ENCODE data around the gene ADGRB3.

The ADGRB3 gene

GRCh38 chr6:68634726-68635411 is at the start of gene ADGRB3:
TSS of gene ADGRB3 (plus strand) at chr6:68635282. CDS start at chr6:68638676, 3,394 bp downstream.
- peak; percentile 70 to 99 (median 94) for DNase-seq

- no peak for DNase-seq
Observed at GRCh38 chr6:68593558-68593957, 41.5 kb upstream of the ADGRB3 start.

DNA sequence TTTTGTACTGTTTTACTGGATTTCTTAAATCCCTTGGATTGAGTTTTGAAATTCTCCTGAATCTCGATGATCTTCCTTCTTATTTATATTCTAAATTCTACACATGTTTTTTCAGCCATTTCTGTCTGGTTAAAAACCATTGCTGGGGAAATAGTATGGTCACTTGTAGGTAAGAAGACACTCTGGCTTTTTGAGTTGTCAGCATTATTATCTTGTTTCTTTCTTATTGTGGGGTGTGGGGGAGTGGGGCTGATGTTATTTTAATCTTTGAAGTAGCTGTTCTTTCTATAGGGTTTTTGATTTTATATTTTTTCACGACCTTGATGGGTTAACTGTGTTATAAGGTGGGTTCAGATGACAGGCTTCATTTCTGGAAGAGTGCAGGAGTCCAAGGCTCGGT is 37.4 kb upstream of the ADGRB3 start:
- no peak for DNase-seq

- DNase-seq: no peak
Observed at GRCh38 chr6:68615938-68616337, 19.1 kb upstream of the ADGRB3 start.

DNA sequence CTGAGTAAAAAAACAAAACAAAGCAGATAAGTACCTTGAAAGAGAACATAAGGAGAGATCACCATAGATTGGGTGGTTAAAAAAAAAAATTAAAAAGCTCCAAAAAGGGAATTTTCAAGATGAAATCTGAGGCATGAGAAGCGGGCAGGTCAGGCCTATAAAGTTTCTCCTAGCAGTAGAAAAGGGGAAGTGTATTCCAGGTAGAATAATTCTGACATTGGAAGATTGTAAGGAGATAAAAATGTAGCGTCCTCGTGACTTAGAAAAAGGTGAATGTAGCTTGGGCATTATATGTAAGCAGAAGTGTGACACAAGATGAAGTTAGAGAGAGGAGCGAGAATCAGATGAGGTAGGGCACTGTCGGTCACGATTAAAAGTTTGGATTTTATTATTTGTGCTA is 9.1 kb upstream of the ADGRB3 start:
- no peak for DNase-seq

DNA sequence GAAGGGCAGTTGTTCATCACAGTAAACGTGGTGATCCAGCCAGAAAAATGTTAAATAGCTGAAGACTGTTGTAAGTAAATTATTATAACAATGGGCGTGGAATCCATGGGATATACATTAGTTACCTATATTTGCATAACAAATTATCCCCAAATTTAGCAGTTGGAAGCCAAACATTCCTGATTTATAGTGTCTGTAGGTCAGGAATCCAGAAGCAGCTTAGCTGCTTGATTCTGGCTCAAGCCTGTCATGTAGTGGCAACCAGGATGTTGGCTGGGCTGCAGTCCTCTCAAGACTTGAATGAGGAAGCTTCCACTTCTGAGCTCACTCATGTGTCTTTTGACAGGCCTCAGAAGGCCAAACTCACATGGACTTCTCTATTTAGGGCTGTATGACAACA is 6.9 kb upstream of the ADGRB3 start:
- DNase-seq: no peak

GRCh38 chr6:68632734-68633133 is 2.3 kb upstream of the ADGRB3 start:
- DNase-seq: no peak

- no peak for DNase-seq
Observed at GRCh38 chr6:68633281-68633971, 1.7 kb upstream of the ADGRB3 start.

- DNase-seq: peak in 4 of 58 donors; percentile 38 to 79 (median 70)
Observed at GRCh38 chr6:68633972-68634725, 933 bp upstream of the ADGRB3 start.

GRCh38 chr6:68635412-68635705 is 277 bp downstream of the ADGRB3 start:
- DNase-seq: no peak

DNA sequence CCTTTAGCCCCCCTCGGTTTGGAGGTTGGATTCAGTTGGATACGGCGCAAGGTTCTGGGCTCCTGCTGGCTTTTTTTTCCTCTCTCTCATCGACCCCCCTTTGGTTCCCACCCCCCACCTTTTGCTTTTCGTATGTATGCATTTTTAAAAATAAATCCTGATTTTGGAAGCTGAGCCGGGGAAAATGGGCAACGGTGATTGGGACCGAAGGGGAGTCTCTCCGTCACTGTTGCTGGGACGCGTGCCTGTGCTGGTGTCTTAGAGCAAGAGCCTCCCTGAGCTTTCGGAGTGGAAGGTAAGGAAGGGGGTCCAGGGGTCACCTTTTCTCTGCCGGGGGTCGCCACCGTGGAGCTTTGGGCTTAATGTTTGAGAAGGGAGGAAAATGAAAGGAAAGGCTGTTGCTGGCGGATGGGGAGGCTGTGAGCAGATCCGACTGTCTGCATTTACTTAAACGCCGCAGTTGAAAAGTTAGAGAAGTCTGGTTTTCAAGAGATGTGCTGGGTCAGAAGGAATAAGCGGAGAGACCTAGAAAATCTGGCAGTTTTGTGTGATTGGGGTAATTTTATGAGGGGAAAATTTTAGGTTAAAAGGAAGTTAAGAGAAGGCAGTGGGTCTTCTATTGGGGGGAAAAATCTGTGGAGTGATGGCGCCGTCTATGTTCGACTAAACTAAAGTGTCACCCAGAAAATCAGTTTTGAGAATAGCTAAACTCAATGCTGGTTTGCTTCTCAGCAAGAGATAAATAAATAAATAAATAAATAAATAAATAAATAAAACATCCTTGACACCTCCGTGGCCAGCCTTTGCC is 828 bp downstream of the ADGRB3 start:
- peak in 29 of 58 donors; percentile 20 to 71 (median 45) for DNase-seq

DNA sequence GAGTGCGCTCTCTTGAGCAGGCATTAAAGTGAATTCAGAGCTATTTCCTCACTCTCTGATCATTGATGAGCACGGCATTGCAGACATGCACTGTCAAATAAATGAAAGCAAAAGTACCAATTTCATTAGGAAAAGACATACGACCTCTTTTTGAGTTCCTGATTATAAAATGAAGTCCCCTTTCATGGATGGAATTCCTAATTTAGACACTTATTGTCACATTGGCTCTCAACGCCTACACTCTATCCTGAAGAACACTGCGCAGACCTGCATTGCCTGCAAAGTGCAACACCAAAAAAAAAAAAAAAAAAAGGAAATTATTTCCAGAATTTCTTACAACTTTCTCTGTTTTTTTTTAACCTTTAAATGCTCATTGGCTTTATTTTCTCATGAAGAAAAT is 1.6 kb downstream of the ADGRB3 start:
- DNase-seq: peak in 1 of 58 donors; percentile 40

GRCh38 chr6:68637071-68637470 is 2.0 kb downstream of the ADGRB3 start:
- DNase-seq: peak in 1 of 58 donors; percentile 40

GRCh38 chr6:68637782-68638181 is 2.7 kb downstream of the ADGRB3 start:
- no peak for DNase-seq

DNA sequence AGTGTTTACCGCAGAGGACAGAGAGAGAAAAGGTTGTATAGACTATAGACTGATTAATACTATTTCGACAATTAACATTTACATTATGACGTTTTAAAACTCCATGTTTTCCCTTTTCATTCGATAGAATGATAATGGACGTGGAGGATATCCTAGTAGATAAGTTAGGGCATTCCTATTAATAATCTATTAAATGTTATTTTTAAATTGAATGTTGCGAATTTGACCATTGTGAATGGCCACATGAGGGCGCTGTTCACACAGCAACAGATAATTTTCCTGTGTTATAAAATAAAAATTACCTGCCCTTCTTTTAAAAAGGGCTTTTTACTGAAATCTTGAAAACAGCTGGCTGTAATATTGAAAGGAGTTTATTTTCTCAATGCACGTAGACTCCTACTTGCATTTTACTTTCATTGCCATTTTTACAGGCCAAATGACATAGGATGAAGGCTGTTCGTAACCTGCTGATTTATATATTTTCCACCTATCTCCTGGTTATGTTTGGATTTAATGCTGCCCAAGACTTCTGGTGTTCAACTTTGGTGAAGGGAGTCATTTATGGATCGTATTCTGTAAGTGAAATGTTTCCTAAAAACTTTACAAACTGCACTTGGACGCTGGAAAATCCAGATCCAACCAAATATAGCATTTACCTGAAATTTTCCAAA is 3.3 kb downstream of the ADGRB3 start:
- DNase-seq: peak in 15 of 58 donors; percentile 17 to 71 (median 35)

DNA sequence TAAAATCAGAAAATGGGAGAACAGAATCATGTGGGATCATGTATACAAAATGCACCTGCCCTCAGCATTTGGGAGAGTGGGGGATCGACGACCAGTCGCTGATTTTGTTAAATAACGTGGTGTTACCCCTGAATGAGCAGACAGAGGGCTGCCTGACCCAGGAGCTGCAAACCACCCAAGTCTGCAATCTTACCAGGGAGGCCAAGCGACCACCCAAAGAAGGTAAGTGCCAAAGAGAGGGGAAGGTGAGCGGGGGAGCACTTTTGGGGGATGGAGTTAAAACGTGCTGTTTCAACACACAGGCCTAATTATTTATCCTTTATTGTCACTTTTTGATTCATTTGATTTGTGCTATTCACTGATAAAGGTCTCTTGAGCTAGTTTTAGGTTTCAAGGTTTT is 4.1 kb downstream of the ADGRB3 start:
- peak in 1 of 58 donors; percentile 27 for DNase-seq

DNA sequence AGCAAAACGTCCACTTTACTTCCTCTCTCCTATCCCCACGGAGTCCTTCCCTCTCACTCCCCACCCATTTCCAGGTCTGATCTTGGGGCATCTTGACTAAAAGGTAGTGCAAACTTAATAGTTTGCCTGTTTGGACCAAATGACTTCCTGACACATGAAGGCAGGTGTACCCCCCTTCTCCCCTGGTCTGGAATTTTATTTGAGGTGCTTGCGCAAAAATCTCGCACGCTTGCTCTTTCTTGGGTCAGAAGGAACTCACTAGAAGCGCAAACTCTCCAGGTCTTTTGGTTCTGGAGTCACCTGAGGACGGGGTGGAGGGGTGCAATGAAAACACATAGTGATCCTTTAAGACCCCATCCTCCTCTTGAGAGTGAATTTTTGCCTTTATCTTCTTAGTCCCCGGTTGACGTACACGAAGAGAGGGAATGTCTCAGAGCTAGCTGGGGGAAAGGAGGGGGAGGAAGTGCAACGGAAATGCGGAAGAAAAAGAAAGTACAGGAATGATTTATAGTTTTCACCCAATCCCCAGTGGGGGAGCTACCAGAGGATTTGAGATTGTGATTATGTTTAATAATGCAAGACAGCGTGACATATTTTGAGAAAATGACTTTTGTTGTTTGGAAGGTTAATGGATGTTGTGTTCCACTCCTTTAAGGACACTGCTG is 4.9 kb downstream of the ADGRB3 start:
- DNase-seq: peak in 7 of 58 donors; percentile 26 to 68 (median 38)

DNA sequence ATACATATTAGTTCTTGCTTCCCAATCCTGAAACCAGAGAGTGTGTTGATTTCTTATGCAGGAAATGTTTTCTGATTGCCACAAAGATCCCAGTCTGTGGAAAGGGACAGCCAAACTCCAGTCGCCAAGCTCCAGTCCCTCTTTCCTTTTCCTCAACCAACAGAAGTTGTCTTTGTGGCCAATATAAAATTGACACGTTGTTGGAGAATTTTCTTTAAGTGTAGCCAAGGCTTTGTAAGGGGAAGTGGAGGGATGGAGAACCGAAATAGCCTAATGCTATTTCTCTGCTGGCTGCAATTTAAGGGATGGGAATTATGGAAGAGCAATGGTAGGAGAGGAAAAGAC is 5.4 kb downstream of the ADGRB3 start:
- peak in 4 of 58 donors; percentile 20 to 78 (median 30) for DNase-seq

DNA sequence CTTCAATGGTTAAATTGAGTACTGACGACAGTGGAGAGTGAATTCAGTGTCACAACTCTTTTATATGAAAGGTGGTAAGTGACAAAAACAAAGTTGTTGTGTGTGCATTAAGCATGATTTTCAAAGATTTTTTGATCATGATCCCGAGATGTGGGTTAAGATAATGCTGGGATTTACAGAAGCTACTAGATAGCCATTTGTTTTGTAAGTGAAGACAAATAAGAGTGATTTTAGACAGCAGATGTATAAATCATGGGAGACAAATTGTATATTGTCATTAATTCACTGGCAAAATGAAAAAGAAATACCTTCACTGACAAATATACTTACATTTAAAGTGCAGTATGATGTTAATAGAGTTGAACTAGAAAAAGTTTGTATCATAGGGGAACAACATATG is 6.1 kb downstream of the ADGRB3 start:
- no peak for DNase-seq

GRCh38 chr6:68642081-68642480 is 7.0 kb downstream of the ADGRB3 start:
- no peak for DNase-seq
